K562 (cell line): ENCODE results near the gene NDUFS8. TPM values are rescaled to one million over a fixed set of nuclear protein-coding genes. Genes with fewer than 3 reads are reported as not detected.
A peak's percentile ranks its signal among the peaks of the same experiment; 100 is the strongest.

Experiments
- ARID1B ChIP-seq: fragments of 450-650 bp; IDR thresholded peaks from 2 replicates; pipeline ENCODE4 v1.6.1; 2016; ENCODE audit warnings: antibody characterized with exemption, mild to moderate bottlenecking, inconsistent platforms
- BCL6 ChIP-seq: fragments of 250-450 bp; sonication (Bioruptor Pico); IDR thresholded peaks from 2 replicates; pipeline ENCODE4 v1.4.0; 2020
- BHLHE40 ChIP-seq: IDR thresholded peaks from 2 replicates; pipeline ENCODE4 v1.6.1; 2011; ENCODE audit warnings: low read length, improper control_type of control experiment
- DACH1 ChIP-seq: fragments of 450-650 bp; IDR thresholded peaks from 2 replicates; pipeline ENCODE4 v1.6.1; 2018; ENCODE audit not compliant: partially characterized antibody
- E2F8 ChIP-seq: fragments of 450-650 bp; IDR thresholded peaks from 2 replicates; pipeline ENCODE4 v1.7.1; 2018; ENCODE audit warnings: mild to moderate bottlenecking, low read depth; ENCODE audit not compliant: partially characterized antibody
- HDAC2 ChIP-seq: fragments of 450-650 bp; IDR thresholded peaks from 2 replicates; pipeline ENCODE4 v1.6.1; 2016; ENCODE audit warnings: mild to moderate bottlenecking
- HNRNPH1 ChIP-seq: fragments of 200-400 bp; formaldehyde crosslinking; optimal IDR thresholded peaks from 2 replicates; pipeline ENCODE3; 2017; ENCODE audit warnings: low read depth, mild to moderate bottlenecking, low read length, moderate library complexity
- JUN ChIP-seq, 2 experiments: sonication (generic) in 1 of 2; formaldehyde crosslinking in 1 of 2; IDR thresholded peaks; 2 replicates each; pipeline versions ENCODE4 v1.6.1 to v1.8.0; 2012 to 2022; ENCODE audit warnings: borderline replicate concordance in 2 of 2, mild to moderate bottlenecking in 2 of 2, improper control_type of control experiment in 1 of 2, low read depth in 1 of 2, low read length in 1 of 2, missing genetic modification reagents in 1 of 2
- MBD1 ChIP-seq: fragments of 250-450 bp; sonication (Bioruptor Pico); IDR thresholded peaks from 2 replicates; pipeline ENCODE4 v1.8.0; 2022; ENCODE audit warnings: inconsistent platforms
- MEIS2 ChIP-seq: fragments of 450-650 bp; IDR thresholded peaks from 2 replicates; pipeline ENCODE4 v1.6.1; 2014; ENCODE audit warnings: mild to moderate bottlenecking; ENCODE audit not compliant: partially characterized antibody
- MTA2 ChIP-seq: fragments of 450-650 bp; IDR thresholded peaks from 2 replicates; pipeline ENCODE4 v1.6.1; 2016; ENCODE audit warnings: low read depth
- MYC ChIP-seq, 2 experiments: fragments of 250-450 bp in 1 of 2; sonication (Bioruptor Pico) in 1 of 2; IDR thresholded peaks; 2 replicates each; pipeline versions ENCODE4 v1.5.1 to v1.6.1; 2012 to 2021; ENCODE audit warnings: low read depth in 2 of 2, borderline replicate concordance in 1 of 2, improper control_type of control experiment in 1 of 2, low read length in 1 of 2, mild to moderate bottlenecking in 1 of 2, moderate library complexity in 1 of 2
- NR1H2 ChIP-seq: sonication (generic); formaldehyde crosslinking; IDR thresholded peaks from 2 replicates; pipeline ENCODE4 v1.4.0; 2020; ENCODE audit warnings: mild to moderate bottlenecking, missing genetic modification reagents
- RNF2 ChIP-seq: sonication (generic); IDR thresholded peaks from 2 replicates; pipeline ENCODE4 v1.6.1; 2016
- ZMIZ1 ChIP-seq, 2 experiments: fragments of 150-350 bp in 1 of 2; IDR thresholded peaks; 2 replicates each; pipeline ENCODE4 v1.6.1; 2012 to 2016; ENCODE audit warnings: low read depth in 2 of 2, low read length in 2 of 2, mild to moderate bottlenecking in 1 of 2, moderate library complexity in 1 of 2
- ZNF75A ChIP-seq: fragments of 450-650 bp; formaldehyde crosslinking; IDR thresholded peaks from 2 replicates; pipeline ENCODE4 v1.4.0; 2020; ENCODE audit warnings: mild to moderate bottlenecking
- polyA plus RNA-seq, 8 experiments: library from polyadenylated mRNA; depleted of rRNA in 4 of 8; stranded (reverse) in 5 of 8; unstranded in 3 of 8; fragments of >200 nt; fragmentation: Nextera tagmentation in 2 of 8; fragmentation: Illumina TruSeq in 1 of 8; extraction: Ambion mirVana in 2 of 8; extraction: Trizol in 1 of 8; gene quantifications; 2 replicates each; pipeline versions ENCODE4 v1.2.1 to v1.2.3, GENCODE V29; 2011 to 2014; ENCODE audit warnings: inconsistent platforms in 1 of 8, missing spikeins in 1 of 8
- total RNA-seq, 7 experiments: library from RNA; depleted of rRNA in 6 of 7; stranded (reverse); fragments of >200 nt in 6 of 7; fragmentation: Illumina TruSeq in 2 of 7; extraction: Trizol in 2 of 7; gene quantifications; 2 replicates each; pipeline versions ENCODE4 v1.2.1 to v1.2.3, GENCODE V29; 2011 to 2021; ENCODE audit warnings: low replicate concordance in 1 of 7

The NDUFS8 gene
- total and polyA plus RNA-seq, 9 of the 15 experiments (the other 6 are each of a cell fraction or from before 2014, with no cell fraction given): 36.5 to 351 (median 101) TPM

- TF ChIP-seq ZMIZ1 (IDR thresholded peaks at IDR 0.05; ENCODE audit: low read depth in 2 of 2, low read length in 2 of 2) (no peak), RNF2 (peak; percentile 51; the same call in 1 of the 2 replicates), DACH1 (no peak), BHLHE40 (peak; percentile 82), HNRNPH1 (no peak), JUN (IDR thresholded peaks at IDR 0.05; ENCODE audit: borderline replicate concordance, low read depth, low read length) (no peak), JUN (CRISPR knock-in tag; IDR thresholded peaks at IDR 0.05; ENCODE audit: borderline replicate concordance) (0 out of 2 replicates have a peak, but pooled peaks have one; percentile 57), E2F8 (peak; percentile 67), MTA2 (no peak), BCL6 (CRISPR knock-in tag) (no peak), MBD1 (CRISPR knock-in tag) (0 out of 2 replicates have a peak, but pooled peaks have one; percentile 22), NR1H2 (CRISPR knock-in tag) (0 out of 2 replicates have a peak, but pooled peaks have one; percentile 52), ZNF75A (CRISPR knock-in tag) (no peak), ARID1B (peak; percentile 24; the same call in 1 of the 2 replicates), MYC (IDR thresholded peaks at IDR 0.05; ENCODE audit: low read depth, low read length) (peak; percentile 72), MYC (CRISPR knock-in tag; IDR thresholded peaks at IDR 0.05; ENCODE audit: borderline replicate concordance, low read depth) (peak; percentile 91), HDAC2 (no peak), MEIS2 (no peak)
These were observed 33.6 kb upstream of the NDUFS8 start (continued) for GRCh38 chr11:67996622-67997474.
